Mammary epithelial cell (primary cell): ENCODE results near the gene HNRNPC.

ENCODE experiments used
- EZH2 ChIP-seq: IDR thresholded peaks from 2 replicates; pipeline ENCODE4 v1.6.1; 2012; ENCODE audit warnings: low read length, inconsistent platforms, borderline replicate concordance
- TF ChIP-seq, protein P1 (sequence below), 2 donors: IDR thresholded peaks in 1 of 2; conservative IDR thresholded peaks in 1 of 2; 2 replicates each; pipeline ENCODE4 v1.5.1; 2011 to 2012; ENCODE audit warnings: inconsistent platforms in 2 of 2, low read length in 2 of 2, mild to moderate bottlenecking in 2 of 2, control low read depth in 1 of 2, low read depth in 1 of 2; ENCODE audit not compliant: insufficient read depth in 1 of 2; ENCODE audit errors: extremely low read depth in 1 of 2

DNA sequence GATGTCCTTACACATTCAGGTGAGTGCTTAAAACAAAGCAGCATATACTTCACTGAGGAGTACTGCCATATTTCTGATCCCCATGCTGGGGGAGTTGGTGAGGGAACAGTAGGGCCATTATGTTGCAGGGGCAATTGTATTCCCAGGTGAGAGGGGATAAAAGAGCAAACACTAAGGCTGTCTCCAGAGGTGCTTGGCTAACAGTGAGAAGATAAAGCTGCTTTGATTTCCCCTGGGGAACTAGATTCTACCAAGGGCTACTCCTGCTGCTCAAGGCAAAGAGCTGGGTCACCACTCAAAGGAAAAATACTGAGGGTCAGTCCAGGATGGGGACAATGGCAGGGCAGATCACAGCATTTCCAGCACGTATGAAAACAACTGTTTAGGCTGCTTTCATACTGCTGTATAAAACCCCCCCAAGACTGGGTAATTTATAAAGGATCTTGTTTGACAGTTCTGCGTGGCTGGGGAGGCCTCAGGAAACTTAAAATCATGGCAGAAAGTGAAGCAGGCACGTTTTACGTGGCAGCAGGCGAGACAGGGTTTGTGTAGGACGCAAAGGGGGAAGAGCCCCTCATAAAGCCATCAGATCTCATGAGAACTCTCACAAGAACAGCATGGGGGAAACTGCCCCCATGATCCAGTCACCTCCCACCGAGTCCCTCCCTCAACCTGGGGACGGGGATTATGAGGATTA is 65.6 kb downstream of the HNRNPC start:
- TF ChIP-seq, protein P1, sequence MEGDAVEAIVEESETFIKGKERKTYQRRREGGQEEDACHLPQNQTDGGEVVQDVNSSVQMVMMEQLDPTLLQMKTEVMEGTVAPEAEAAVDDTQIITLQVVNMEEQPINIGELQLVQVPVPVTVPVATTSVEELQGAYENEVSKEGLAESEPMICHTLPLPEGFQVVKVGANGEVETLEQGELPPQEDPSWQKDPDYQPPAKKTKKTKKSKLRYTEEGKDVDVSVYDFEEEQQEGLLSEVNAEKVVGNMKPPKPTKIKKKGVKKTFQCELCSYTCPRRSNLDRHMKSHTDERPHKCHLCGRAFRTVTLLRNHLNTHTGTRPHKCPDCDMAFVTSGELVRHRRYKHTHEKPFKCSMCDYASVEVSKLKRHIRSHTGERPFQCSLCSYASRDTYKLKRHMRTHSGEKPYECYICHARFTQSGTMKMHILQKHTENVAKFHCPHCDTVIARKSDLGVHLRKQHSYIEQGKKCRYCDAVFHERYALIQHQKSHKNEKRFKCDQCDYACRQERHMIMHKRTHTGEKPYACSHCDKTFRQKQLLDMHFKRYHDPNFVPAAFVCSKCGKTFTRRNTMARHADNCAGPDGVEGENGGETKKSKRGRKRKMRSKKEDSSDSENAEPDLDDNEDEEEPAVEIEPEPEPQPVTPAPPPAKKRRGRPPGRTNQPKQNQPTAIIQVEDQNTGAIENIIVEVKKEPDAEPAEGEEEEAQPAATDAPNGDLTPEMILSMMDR (conservative IDR thresholded peaks at IDR 0.05 in 1 of 2, IDR thresholded peaks at IDR 0.05 in 1 of 2; ENCODE audit: extremely low read depth in 1 of 2, insufficient read depth in 1 of 2, low read depth in 1 of 2, low read length in 2 of 2) = no peak
- no peak for TF ChIP-seq EZH2
